ENCODE data around the gene KIAA0040.

Gene KIAA0040

GRCh38 chr1:175145899-175146528 lies 46.6 kb downstream of the KIAA0040 start:
- DNase-seq (ENCODE audit: insufficient read length, low spot score) (no peak), FAIRE-seq (no peak)

GRCh38 chr1:175138579-175138978 lies 54.0 kb downstream of the KIAA0040 start:
- no peak for DNase-seq (ENCODE audit: insufficient read length, low spot score)
- no peak for FAIRE-seq

- no peak for DNase-seq (ENCODE audit: insufficient read length, low spot score)
- FAIRE-seq: no peak
Measured at GRCh38 chr1:175137369-175137768, 55.2 kb downstream of the KIAA0040 start.

GRCh38 chr1:175136246-175136645 lies 56.3 kb downstream of the KIAA0040 start:
- DNase-seq (ENCODE audit: insufficient read length, low spot score) (no peak), FAIRE-seq (no peak)

GRCh38 chr1:175134500-175134899 lies 58.1 kb downstream of the KIAA0040 start:
- no peak for DNase-seq (ENCODE audit: insufficient read length, low spot score)
- FAIRE-seq: no peak

GRCh38 chr1:175133673-175134435 lies 58.7 kb downstream of the KIAA0040 start:
- FAIRE-seq (no peak), DNase-seq (ENCODE audit: insufficient read length, low spot score) (no peak)

GRCh38 chr1:175132436-175132835 lies 60.1 kb downstream of the KIAA0040 start:
- DNase-seq (ENCODE audit: insufficient read length, low spot score): no peak

GRCh38 chr1:175131095-175131494 lies 61.5 kb downstream of the KIAA0040 start:
- peak; percentile 18 for FAIRE-seq
- DNase-seq (ENCODE audit: insufficient read length, low spot score): no peak

More at GRCh38 chr1:175132436-175132835, 60.1 kb downstream of the KIAA0040 start:
- FAIRE-seq: no peak

GRCh38 chr1:175130649-175131045 lies 61.9 kb downstream of the KIAA0040 start:
- DNase-seq (ENCODE audit: insufficient read length, low spot score) (no peak), FAIRE-seq (peak; percentile 45)

- FAIRE-seq (no peak), DNase-seq (ENCODE audit: insufficient read length, low spot score) (no peak)
Measured at GRCh38 chr1:175129997-175130648, 62.5 kb downstream of the KIAA0040 start.

GRCh38 chr1:175129644-175129996 lies 63.0 kb downstream of the KIAA0040 start:
- no peak for DNase-seq (ENCODE audit: insufficient read length, low spot score)
- no peak for FAIRE-seq

GRCh38 chr1:175129182-175129581 lies 63.4 kb downstream of the KIAA0040 start:
- DNase-seq (ENCODE audit: insufficient read length, low spot score) (no peak), FAIRE-seq (no peak)

GRCh38 chr1:175128523-175128922 lies 64.1 kb downstream of the KIAA0040 start:
- FAIRE-seq (no peak), DNase-seq (ENCODE audit: insufficient read length, low spot score) (no peak)

- DNase-seq (ENCODE audit: insufficient read length, low spot score) (no peak), FAIRE-seq (no peak)
Measured at GRCh38 chr1:175127565-175127964, 65.0 kb downstream of the KIAA0040 start.

GRCh38 chr1:175126347-175126746 lies 66.2 kb downstream of the KIAA0040 start:
- DNase-seq (ENCODE audit: insufficient read length, low spot score): no peak
- FAIRE-seq: no peak

- FAIRE-seq: no peak
Measured at GRCh38 chr1:175124861-175125260, 67.7 kb downstream of the KIAA0040 start.

GRCh38 chr1:175120511-175120910 lies 72.1 kb downstream of the KIAA0040 start:
- no peak for DNase-seq (ENCODE audit: insufficient read length, low spot score)
- FAIRE-seq: no peak

More at GRCh38 chr1:175124861-175125260, 67.7 kb downstream of the KIAA0040 start:
- DNase-seq (ENCODE audit: insufficient read length, low spot score): no peak

- DNase-seq (ENCODE audit: insufficient read length, low spot score) (no peak), FAIRE-seq (no peak)
Measured at GRCh38 chr1:175118375-175119367, 73.9 kb downstream of the KIAA0040 start.

GRCh38 chr1:175116903-175117302 lies 75.7 kb downstream of the KIAA0040 start:
- DNase-seq (ENCODE audit: insufficient read length, low spot score) (no peak), FAIRE-seq (no peak)

- DNase-seq (ENCODE audit: insufficient read length, low spot score) (no peak), FAIRE-seq (no peak)
Measured at GRCh38 chr1:175116210-175116798, 76.3 kb downstream of the KIAA0040 start.
